Muscle of back (tissue), 11 donors: ENCODE results near the gene ST3GAL2. TPM values are rescaled to one million over a fixed set of nuclear protein-coding genes. Genes with fewer than 3 reads are reported as not detected.
A peak's percentile ranks its signal among the peaks of the same experiment; 100 is the strongest.
"Not testable (repeated sequence)": the region's sequence is repeated elsewhere in the genome, so short reads cannot be mapped to it uniquely, and the experiment has no call there.

Source experiments
- DNase-seq, 3 donors: peaks; one replicate each; pipeline versions ENCODE4 v3.0.0 to v3.0.0-alpha.2; 2013
- polyA plus RNA-seq, 10 donors: library from polyadenylated mRNA; unstranded; fragments of 120-200 nt; gene quantifications; one replicate each; pipeline ENCODE4 v1.2.1, GENCODE V29; 2013; ENCODE audit not compliant: insufficient read length in 10 of 10

ST3GAL2 gene
- polyA plus RNA-seq, 10 donors = 21.6 to 32.3 (median 27.1) TPM

GRCh38 chr16:70470141-70470926 is 31.4 kb upstream of the ST3GAL2 start:
- no peak for DNase-seq

DNA sequence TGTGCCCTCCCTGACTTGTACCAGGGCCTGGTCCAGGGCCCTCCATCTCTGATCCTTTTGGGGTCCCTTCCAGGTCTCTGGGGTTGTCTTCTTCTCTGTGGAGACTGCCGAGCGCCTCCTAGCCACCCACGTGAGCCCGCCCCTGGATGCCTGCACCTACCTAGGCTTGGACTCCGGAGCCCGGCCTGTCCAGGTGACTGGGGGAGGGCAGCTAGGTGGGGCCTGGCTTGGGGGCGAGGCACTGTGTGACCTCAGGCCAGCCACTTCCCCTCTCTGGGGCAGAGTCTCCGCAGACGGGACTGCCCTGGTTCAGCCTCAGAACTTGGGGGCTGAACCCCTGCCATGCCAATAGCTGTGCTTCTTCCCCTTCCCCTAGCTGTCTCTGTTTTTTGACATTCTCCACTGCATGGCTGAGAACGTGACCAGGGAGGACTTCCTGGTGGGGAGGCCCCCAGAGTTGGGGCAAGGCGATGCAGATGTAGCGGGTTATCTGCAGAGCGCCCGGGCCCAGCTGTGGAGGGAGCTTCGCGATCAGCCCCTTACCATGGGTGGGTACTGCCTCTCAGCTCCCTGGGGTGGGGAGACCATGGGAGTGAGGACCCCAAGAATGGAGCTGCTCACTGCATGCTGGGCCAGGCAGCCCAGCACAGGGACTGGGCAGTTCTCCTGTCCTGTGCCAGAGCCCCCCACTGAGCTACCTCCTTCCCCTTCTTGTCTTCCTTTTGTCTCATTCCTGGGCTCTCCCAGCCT is 30.1 kb upstream of the ST3GAL2 start:
- no peak for DNase-seq

- DNase-seq = no peak
Observed at GRCh38 chr16:70467608-70468007, 28.7 kb upstream of the ST3GAL2 start.

DNA sequence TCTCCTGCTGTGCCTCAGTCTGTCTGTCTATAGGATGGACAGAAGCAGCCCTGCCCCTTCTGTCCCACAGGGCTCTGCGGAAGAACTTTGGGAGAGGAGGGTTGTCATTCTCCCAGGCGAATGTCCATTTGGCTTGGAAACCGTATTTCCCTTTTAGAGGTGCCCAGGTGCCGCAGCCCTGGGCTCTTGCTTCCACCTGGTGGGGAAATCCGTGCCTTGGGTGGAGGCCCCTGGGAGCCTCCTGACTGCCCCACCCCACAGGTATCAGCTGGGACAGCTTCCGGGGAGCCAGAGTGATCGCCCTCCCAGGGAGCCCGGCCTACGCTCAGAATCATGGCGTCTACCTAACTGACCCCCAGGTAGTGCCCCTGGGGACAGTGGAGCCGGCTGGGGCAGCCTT is 28.2 kb upstream of the ST3GAL2 start:
- DNase-seq = no peak

DNA sequence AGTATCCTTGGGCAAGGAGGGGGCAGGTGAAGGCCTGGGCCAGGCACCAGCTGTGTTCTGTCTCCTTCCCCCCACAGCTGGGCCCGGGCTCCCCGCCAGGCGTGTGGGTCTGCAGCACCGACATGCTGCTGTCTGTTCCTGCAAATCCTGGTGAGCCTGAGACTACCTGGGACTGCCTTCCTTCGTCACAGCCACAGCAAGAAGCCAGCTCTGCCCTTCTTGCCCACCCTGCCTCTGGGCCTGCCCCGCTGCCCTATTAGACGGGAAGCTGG is 27.8 kb upstream of the ST3GAL2 start:
- DNase-seq = no peak

DNA sequence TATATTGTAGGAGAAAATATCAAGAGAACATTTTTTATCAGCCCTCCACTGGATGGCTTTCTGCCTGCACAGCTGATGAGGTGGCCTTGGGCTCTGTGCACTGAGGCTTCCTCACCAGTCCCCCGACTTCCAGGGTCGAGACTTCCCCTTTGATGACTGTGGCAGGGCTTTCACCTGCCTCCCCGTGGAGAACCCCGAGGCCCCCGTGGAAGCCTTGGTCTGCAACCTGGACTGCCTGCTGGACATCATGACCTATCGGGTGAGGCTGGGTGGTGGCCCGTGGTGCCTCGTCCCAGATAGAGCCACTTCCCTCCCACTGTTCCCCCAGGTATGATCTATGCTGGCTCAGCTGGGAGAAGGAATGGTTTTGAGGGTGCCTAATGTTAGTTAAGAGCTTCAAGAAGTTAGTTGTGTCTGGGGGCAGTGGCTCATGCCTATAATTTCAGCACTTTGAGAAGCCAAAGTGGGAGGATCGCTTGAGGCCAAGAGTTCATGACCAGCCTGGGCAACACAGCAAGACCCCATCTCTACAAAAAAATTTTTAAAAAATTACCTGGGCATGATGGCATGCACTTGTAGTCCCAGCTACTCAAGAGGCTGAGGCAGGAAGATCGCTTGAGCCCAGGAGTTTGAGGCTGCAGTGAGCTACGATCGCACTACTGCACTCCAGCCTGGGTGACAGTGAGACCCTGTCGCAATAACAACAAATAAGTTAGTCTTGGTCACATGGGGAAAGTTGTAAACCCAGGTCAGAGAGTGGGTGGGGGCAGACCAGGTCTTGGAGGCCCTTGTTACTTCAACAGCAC is 27.3 kb upstream of the ST3GAL2 start:
- DNase-seq = no peak

- no peak for DNase-seq
Observed at GRCh38 chr16:70463235-70463634, 24.3 kb upstream of the ST3GAL2 start.

GRCh38 chr16:70460737-70461261 is 21.9 kb upstream of the ST3GAL2 start:
- no peak for DNase-seq

DNA sequence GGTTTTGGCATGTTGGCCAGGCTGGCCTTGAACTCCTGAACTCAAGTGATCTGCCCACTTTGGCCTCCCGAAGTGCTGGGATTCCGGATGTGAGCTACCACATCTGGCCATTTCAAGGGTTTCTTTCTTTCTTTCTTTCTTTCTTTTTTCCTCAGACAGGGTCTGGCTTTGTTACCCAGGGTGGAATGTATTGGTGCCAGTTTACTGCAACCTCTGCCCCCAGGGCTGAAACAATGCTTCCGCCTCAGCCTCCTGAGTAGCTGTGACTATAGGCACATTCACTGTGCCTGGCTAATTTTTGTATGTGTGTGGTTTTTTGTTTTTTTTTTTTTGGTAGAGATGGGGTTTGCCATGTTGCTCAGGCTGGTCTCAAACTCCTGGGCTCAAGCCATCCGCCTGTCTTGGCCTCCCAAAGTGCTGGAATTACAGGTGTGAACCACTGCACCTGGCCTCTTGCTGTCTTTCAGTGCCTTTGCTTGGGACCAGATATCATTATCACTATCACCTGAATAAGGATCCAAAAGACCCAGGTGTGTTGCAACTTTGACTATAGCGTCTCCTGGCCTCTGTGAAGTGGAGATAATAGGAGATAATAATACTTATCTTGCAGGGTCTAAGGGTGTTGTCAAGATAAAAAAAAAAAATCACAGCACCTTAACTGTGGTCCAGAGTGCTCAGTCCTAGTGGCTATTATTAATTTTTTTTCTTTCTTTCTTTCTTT is 18.7 kb upstream of the ST3GAL2 start:
- no peak for DNase-seq

- DNase-seq = no peak
Observed at GRCh38 chr16:70455910-70456309, 17.0 kb upstream of the ST3GAL2 start.

GRCh38 chr16:70454222-70455034 is 15.5 kb upstream of the ST3GAL2 start, which contains the start of gene FCSK:
TSS of gene FCSK (plus strand) at chr16:70454595. CDS start at chr16:70463191, 8,596 bp downstream.
- peak; percentile 65 to 94 (median 75) for DNase-seq

- DNase-seq = no peak
Observed at GRCh38 chr16:70453892-70454221, 15.0 kb upstream of the ST3GAL2 start.

DNA sequence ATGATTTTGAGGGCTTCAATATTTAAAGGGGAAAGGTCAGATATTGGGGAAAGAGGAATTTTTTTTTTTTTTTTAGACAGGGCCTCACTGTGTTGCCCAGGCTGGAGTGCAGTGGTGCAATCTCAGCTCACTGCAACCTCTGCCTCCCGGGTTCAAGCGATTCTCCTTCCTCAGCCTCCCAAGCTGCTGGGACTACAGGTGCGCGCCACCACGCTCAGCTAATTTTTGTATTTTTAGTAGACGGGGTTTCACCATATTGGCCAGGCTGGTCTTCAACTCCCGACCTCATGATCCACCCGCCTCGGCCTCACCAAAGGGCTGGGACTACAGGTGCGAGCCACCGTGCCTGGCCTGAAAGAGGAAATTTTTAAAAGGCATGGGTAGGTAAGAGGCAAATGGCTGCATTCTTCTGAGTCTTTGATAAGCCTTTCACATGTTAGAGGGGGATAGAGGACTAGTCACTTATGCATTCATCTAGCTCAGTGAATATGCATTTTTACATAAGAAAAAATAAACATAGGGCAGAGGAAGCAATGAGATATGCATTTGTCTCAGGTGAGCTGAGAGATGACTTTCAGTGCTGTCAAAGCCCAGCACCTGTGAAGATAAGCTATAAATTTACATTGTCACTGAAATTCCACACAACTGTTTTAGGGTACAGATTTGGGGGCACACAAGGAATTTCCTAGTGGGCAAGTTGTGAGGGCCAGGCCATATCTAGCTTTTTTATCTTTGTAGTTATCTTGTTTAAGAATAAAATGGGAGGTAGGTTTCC is 14.4 kb upstream of the ST3GAL2 start:
- DNase-seq = no peak

- DNase-seq = not testable (repeated sequence)
Observed at GRCh38 chr16:70451004-70451340, 12.1 kb upstream of the ST3GAL2 start.

DNA sequence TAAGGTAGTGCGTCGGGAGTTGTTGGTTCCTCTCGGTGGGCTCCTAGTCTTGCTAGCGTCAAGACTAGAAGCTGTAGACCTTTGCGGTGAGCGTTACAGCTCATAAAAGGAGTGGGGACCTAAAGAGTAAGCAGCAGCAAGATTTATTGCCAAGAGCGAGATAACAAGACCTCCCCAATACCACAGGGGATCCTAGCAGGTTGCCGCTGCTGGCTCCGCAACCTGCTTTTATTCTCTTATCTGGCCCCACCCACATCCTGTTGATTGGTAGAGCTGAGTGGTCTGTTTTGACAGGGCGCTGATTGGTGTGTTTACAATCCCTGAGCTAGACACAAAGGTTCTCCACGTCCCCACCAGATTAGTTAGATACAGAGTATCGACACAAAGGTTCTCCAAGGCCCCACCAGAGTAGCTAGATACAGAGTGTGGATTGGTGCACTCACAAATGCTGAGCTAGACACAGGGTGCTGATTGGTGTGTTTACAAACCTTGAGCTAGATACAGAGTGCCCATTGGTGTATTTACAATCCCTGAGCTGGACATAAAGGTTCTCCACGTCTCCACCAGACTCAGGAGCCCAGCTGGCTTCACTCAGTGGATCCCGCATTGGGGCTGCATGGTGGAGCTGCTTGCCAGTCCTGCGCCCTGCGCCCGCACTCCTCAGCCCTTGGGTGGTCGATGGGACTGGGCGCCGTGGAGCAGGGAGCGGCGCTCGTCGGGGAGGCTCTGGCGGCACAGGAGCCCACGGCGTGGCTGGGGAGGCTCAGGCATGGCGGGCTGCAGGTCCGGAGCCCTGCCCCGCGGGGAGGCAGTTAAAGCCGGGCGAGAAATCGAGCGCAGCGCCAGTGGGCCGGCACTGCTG is 11.5 kb upstream of the ST3GAL2 start:
- not testable (repeated sequence) for DNase-seq

DNA sequence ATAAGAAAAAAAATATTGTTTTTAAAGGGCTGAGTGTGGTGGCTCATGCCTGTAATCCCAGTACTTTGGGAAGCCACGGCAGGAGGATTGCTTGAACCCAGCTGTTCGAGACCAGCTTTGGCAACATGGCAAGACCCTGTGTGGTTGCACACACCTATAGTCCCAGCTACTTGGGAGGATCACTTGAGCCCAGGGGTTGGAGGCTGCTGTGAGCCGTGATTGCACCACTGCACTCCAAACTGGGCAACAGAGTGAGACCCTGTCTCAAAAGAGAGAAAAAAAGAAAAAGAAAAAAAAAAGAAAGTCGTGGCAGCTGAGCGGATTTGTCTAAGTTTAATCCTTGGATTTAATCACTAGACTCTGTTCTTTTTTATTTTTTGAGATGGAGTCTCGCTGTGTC is 9.2 kb upstream of the ST3GAL2 start:
- DNase-seq = no peak

DNA sequence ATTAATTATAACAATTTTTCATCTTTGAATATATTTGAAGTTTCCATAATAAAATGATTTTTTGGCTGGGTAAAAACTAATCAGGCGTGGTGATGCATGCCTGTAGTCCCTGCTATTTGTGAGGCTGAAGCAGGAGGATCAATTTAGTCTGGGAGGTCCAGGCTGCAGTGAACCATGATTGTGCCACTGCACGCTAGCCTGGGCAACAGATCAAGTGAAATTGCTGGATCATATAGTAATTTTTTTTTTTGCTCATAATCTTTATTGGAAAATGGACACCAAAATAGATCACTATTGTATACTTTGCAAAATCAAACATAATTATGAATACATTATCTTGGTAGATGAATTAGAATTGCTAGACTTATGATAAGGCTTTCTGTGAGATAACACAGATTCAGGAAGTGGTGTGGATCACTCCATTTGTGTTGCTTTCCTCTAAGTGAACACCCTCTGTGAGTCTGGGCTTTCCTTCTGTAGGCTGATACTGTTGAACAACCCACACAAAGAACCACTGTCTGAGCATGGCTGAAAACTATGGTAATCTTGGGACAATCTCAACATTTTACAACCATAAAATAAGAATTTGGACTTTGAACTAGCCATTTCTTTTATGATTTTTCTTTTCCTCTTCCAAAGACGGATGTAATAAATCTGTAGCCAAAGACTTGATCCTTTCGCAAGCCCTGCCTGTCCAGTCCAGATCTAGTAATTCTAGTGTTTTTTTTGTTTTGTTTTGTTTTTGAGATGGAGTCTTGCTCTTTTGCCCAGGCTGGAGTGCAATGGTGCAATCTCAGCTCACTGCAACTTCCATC is 5.6 kb upstream of the ST3GAL2 start:
- no peak for DNase-seq

- no peak for DNase-seq
Observed at GRCh38 chr16:70442344-70442743, 3.4 kb upstream of the ST3GAL2 start.
